K562 (cell line): ENCODE results near the gene STUB1. TPM values are rescaled to one million over a fixed set of nuclear protein-coding genes. Genes with fewer than 3 reads are reported as not detected.

ENCODE experiments used
- ATAC-seq: fragments of 200-7000 bp; cut with Tn5 transposase; 3 replicates; pipeline ENCODE4 v1.9.1; 2020; ENCODE audit warnings: moderate library complexity
- BruUV-seq: library from RNA; stranded (reverse); fragments of 400-500 nt; replicated peaks from 2 replicates; lab custom pipeline; 2021; lab: Mats Ljungman, UMichigan
- CTCF ChIA-PET: fragments of 300-600 bp; formaldehyde crosslinking; extraction: SDS; loops from one replicate; lab custom pipeline; 2021; ENCODE audit warnings: low intra/inter-chr PET ratio; lab: Yijun Ruan, JAX
- POLR2A ChIA-PET: fragments of 300-600, 350-650 bp; sonication (Branson Sonifier 250); formaldehyde crosslinking; extraction: SDS; loops from one replicate; lab custom pipeline; 2021; ENCODE audit warnings: antibody characterized with exemption, inconsistent platforms; lab: Yijun Ruan, JAX
- DNase-seq, 4 experiments: peaks; one replicate each; pipeline versions ENCODE4 v3.0.0 to v3.0.0-alpha.2; 2011 to 2018; ENCODE audit warnings: low spot score in 3 of 4, mixed read lengths in 3 of 4; ENCODE audit errors: extremely low read depth in 1 of 4
- FAIRE-seq: peaks from 2 replicates; lab custom pipeline; 2011; peaks lifted over from hg19 to GRCh38; lab: Jason Lieb, UNC
- H2AFZ ChIP-seq: 2 replicates; pipeline ENCODE4 v1.6.0; 2011; ENCODE audit warnings: low read depth, low read length, control low read depth, inconsistent platforms
- H3K27ac ChIP-seq: fragments of 200-600 bp; 3 replicates; pipeline ENCODE4 v1.8.0; 2011; ENCODE audit warnings: low read depth, mild to moderate bottlenecking, control low read depth, inconsistent platforms, low read length, moderate library complexity, mixed read lengths; ENCODE audit errors: extremely low read depth
- H3K27me3 ChIP-seq, 2 experiments: fragments of 300-600 bp in 1 of 2; 2 replicates in 1 of 2; 3 replicates in 1 of 2; pipeline versions ENCODE4 v1.6.0 to v1.8.0; 2011; ENCODE audit warnings: inconsistent platforms in 2 of 2, low read length in 2 of 2, mild to moderate bottlenecking in 1 of 2, mixed read lengths in 1 of 2, moderate library complexity in 1 of 2; ENCODE audit not compliant: control insufficient read depth in 2 of 2, insufficient read depth in 2 of 2
- H3K36me3 ChIP-seq: fragments of 300-600 bp; 3 replicates; pipeline ENCODE4 v1.8.0; 2011; ENCODE audit warnings: mild to moderate bottlenecking, low read length, inconsistent platforms; ENCODE audit not compliant: control insufficient read depth, insufficient read depth
- H3K4me1 ChIP-seq, 2 experiments: fragments of 200-600 bp in 1 of 2; replicated peaks in 1 of 2; 2 replicates in 1 of 2; 3 replicates in 1 of 2; pipeline versions ENCODE4 v1.5.1 to v1.8.0; 2011; ENCODE audit warnings: inconsistent platforms in 2 of 2, low read length in 2 of 2, mild to moderate bottlenecking in 1 of 2, mixed read lengths in 1 of 2, moderate library complexity in 1 of 2; ENCODE audit not compliant: control insufficient read depth in 2 of 2, insufficient read depth in 2 of 2
- H3K4me2 ChIP-seq: 2 replicates; pipeline ENCODE4 v1.6.1; 2011; ENCODE audit warnings: low read length, control low read depth, inconsistent platforms, mixed read lengths; ENCODE audit not compliant: insufficient read depth
- H3K4me3 ChIP-seq: fragments of 200-600 bp; sonication (generic), shearing (Covaris generic); 2 replicates; pipeline ENCODE4 v1.5.1; 2016; ENCODE audit warnings: control low read depth, inconsistent platforms
- H3K79me2 ChIP-seq: fragments of 200-600 bp; 3 replicates; pipeline ENCODE4 v1.8.0; 2011; ENCODE audit warnings: low read length, inconsistent platforms; ENCODE audit not compliant: control insufficient read depth, insufficient read depth
- H3K9ac ChIP-seq, 2 experiments: 2 replicates each; pipeline versions ENCODE4 v1.6.0 to v1.6.1; 2011; ENCODE audit warnings: low read depth in 2 of 2, low read length in 2 of 2, control low read depth in 1 of 2, inconsistent platforms in 1 of 2, mild to moderate bottlenecking in 1 of 2, mixed read lengths in 1 of 2; ENCODE audit not compliant: insufficient read depth in 1 of 2
- H3K9me1 ChIP-seq: one replicate; pipeline ENCODE4 v1.6.0; 2011; ENCODE audit warnings: inconsistent platforms, mild to moderate bottlenecking, low read length, moderate library complexity; ENCODE audit not compliant: control insufficient read depth, insufficient read depth
- H3K9me3 ChIP-seq: replicated peaks from 2 replicates; pipeline ENCODE4 v1.5.1; 2011; ENCODE audit warnings: low read depth, low read length, inconsistent platforms; ENCODE audit not compliant: control insufficient read depth, insufficient read depth
- H4K20me1 ChIP-seq: replicated peaks from 2 replicates; pipeline ENCODE4 v1.6.1; 2011; ENCODE audit warnings: low read length, inconsistent platforms, mixed read lengths; ENCODE audit not compliant: control insufficient read depth, insufficient read depth
- ARID3B ChIP-seq: fragments of 250-450 bp; sonication (Bioruptor Pico); IDR thresholded peaks from 2 replicates; pipeline ENCODE4 v1.4.0; 2020; ENCODE audit warnings: borderline replicate concordance
- E2F3 ChIP-seq: fragments of 250-450 bp; sonication (Bioruptor Pico); IDR thresholded peaks from 2 replicates; pipeline ENCODE4 v1.4.0; 2020; ENCODE audit warnings: mild to moderate bottlenecking
- HOXB6 ChIP-seq: fragments of 250-450 bp; sonication (Bioruptor Pico); IDR thresholded peaks from 2 replicates; pipeline ENCODE4 v1.5.1; 2022; ENCODE audit warnings: mild to moderate bottlenecking, borderline replicate concordance
- JUN ChIP-seq, 2 experiments: sonication (generic) in 1 of 2; formaldehyde crosslinking in 1 of 2; IDR thresholded peaks; 2 replicates each; pipeline versions ENCODE4 v1.6.1 to v1.8.0; 2012 to 2022; ENCODE audit warnings: borderline replicate concordance in 2 of 2, mild to moderate bottlenecking in 2 of 2, improper control_type of control experiment in 1 of 2, low read depth in 1 of 2, low read length in 1 of 2, missing genetic modification reagents in 1 of 2
- PYGO2 ChIP-seq: fragments of 450-650 bp; IDR thresholded peaks from 2 replicates; pipeline ENCODE4 v1.6.1; 2016; ENCODE audit warnings: mild to moderate bottlenecking, missing genetic modification characterization, moderate library complexity, missing compliant biosample characterization
- SMARCE1 ChIP-seq: fragments of 450-650 bp; IDR thresholded peaks from 2 replicates; pipeline ENCODE4 v1.7.1; 2016; ENCODE audit warnings: mild to moderate bottlenecking
- ZFP36 ChIP-seq: fragments of 150-350 bp; IDR thresholded peaks from 2 replicates; pipeline ENCODE4 v1.6.1; 2018; ENCODE audit warnings: low read length, low read depth; ENCODE audit not compliant: partially characterized antibody
- ZNF133 ChIP-seq: fragments of 250-450 bp; sonication (Bioruptor Pico); IDR thresholded peaks from 2 replicates; pipeline ENCODE4 v1.4.0; 2020; ENCODE audit warnings: mild to moderate bottlenecking
- ZNF408 ChIP-seq: fragments of 250-450 bp; sonication (Bioruptor Pico); IDR thresholded peaks from 2 replicates; pipeline ENCODE4 v1.4.0; 2020; ENCODE audit warnings: low read depth, mild to moderate bottlenecking, moderate library complexity
- ZNF431 ChIP-seq: sonication (generic); formaldehyde crosslinking; IDR thresholded peaks from 2 replicates; pipeline ENCODE4 v1.8.0; 2022; ENCODE audit warnings: mild to moderate bottlenecking, missing genetic modification reagents
- ZNF436 ChIP-seq: fragments of 250-450, 450-650 bp; sonication (Bioruptor Pico); formaldehyde crosslinking; IDR thresholded peaks from 2 replicates; pipeline ENCODE4 v1.7.0; 2020; ENCODE audit warnings: mild to moderate bottlenecking
- ZNF444 ChIP-seq: fragments of 250-450 bp; sonication (Bioruptor Pico); IDR thresholded peaks from 2 replicates; pipeline ENCODE4 v1.4.0; 2020; ENCODE audit warnings: mild to moderate bottlenecking, moderate library complexity
- ZNF57 ChIP-seq: fragments of 450-650 bp; formaldehyde crosslinking; IDR thresholded peaks from 2 replicates; pipeline ENCODE4 v1.4.0; 2020; ENCODE audit warnings: mild to moderate bottlenecking, moderate library complexity
- WGBS: fragments of 100-300 bp; shearing (Covaris generic); methylation state at CpG from one replicate; pipeline ENCODE4 v1.1.6; 2016; ENCODE audit warnings: low coverage, mixed read lengths; ENCODE audit not compliant: insufficient coverage; ENCODE audit errors: missing lambda C conversion rate; 5-methylcytosine and 5-hydroxymethylcytosine counted together
- in situ Hi-C: fragments of 300-500 bp; cut with MboI; formaldehyde crosslinking; loops from 4 replicates; pipeline ENCODE4 v1.15.0; 2018; ENCODE audit warnings: inconsistent platforms, mixed read lengths
- intact Hi-C: fragments of 100-400 bp; cut with micrococcal nuclease; formaldehyde crosslinking; loops from 2 replicates; pipeline ENCODE4 v1.14.2; 2022
- polyA plus RNA-seq, 8 experiments: library from polyadenylated mRNA; depleted of rRNA in 4 of 8; stranded (reverse) in 5 of 8; unstranded in 3 of 8; fragments of >200 nt; fragmentation: Nextera tagmentation in 2 of 8; fragmentation: Illumina TruSeq in 1 of 8; extraction: Ambion mirVana in 2 of 8; extraction: Trizol in 1 of 8; gene quantifications; 2 replicates each; pipeline versions ENCODE4 v1.2.1 to v1.2.3, GENCODE V29; 2011 to 2014; ENCODE audit warnings: inconsistent platforms in 1 of 8, missing spikeins in 1 of 8
- total RNA-seq, 7 experiments: library from RNA; depleted of rRNA in 6 of 7; stranded (reverse); fragments of >200 nt in 6 of 7; fragmentation: Illumina TruSeq in 2 of 7; extraction: Trizol in 2 of 7; gene quantifications; 2 replicates each; pipeline versions ENCODE4 v1.2.1 to v1.2.3, GENCODE V29; 2011 to 2021; ENCODE audit warnings: low replicate concordance in 1 of 7
- TF ChIP-seq, protein P1 (sequence below): fragments of 250-450 bp; sonication (Bioruptor Pico); IDR thresholded peaks from 2 replicates; pipeline ENCODE4 v1.5.0; 2022; ENCODE audit warnings: mild to moderate bottlenecking
- TF ChIP-seq, protein P2 (sequence below): sonication (generic); formaldehyde crosslinking; IDR thresholded peaks from 2 replicates; pipeline ENCODE4 v1.8.0; 2022; ENCODE audit warnings: missing genetic modification reagents, mild to moderate bottlenecking, borderline replicate concordance

The STUB1 gene
- total and polyA plus RNA-seq, 9 of the 15 experiments (the other 6 are each of a cell fraction or from before 2014, with no cell fraction given): 10.6 to 251 (median 152) TPM

DNA sequence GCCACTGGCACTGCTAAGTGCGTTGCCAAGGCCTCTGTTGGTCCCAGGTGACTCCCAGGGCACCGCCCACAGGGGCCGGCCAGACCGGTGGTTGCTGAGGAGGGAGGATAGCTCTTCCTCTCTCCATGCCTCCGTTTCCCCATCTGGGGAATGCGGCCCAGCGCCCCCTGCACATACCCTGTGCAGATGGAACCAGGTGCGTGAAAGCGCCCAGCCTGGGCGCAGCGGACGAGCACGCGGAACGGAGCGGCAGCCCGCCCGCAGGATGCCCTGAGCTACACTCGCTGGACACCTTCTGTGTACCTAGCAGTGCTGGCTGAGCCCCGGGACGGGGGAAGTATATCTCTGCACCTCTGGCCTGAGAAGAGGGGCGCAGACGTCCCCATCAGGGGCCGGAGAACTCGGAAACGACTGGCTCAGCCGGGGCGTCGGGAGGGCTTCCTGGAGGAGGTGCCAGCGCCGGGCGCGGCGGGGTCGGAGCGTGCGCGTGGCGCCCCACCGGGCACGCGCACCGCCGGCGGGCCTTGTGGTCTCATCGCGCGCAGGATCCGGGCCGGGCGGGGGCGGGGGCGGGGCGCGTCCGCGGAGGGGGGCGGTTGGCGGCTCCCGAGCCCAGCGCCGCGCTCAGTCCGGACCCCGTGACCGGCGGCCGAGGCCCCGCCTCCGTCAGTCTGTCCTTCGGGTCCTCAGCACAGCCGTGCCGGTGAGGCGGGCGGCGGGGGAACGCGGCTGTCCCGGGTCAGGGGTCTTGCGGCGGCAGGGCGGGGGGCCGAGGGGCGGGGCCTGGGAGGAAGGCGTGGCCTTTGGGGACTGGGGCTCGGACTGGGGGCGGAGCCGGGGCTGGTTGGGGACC is 46.5 kb downstream of the STUB1 start, which contains the start of the genes CCDC78 and HAGHL:
CCDC78 (minus strand) TSS at position 6 of the 853 bp plus-strand sequence. CDS start 76 bp downstream, outside the sequence.
HAGHL (plus strand) TSS at position 669 of the 853 bp plus-strand sequence. CDS start 404 bp downstream, outside the sequence.
- Histone ChIP-seq H3K27me3 (no peaks in the 10 kb centered on the region), H3K9me1 (no peaks in the 10 kb centered on the region), H3K9ac (peak within 1 kb of the TSS; percentile 90 to 100), H3K27ac (peak within 1 kb of the TSS; percentile 98), H3K4me1 (peaks cover 15 to 97% of the 10 kb centered on the region in 2 experiments), H3K36me3 (peaks cover 37% of the 10 kb centered on the region; the same call in 1 of the 3 replicates), H3K4me3 (peak within 1 kb of the TSS; percentile 80), H3K9me3 (no peaks in the 10 kb centered on the region), H3K4me2 (peak within 1 kb of the TSS; percentile 97), H4K20me1 (no peaks in the 10 kb centered on the region; the same call in 1 of the 2 replicates), H3K79me2 (peaks cover 43% of the 10 kb centered on the region), H2AFZ (peak within 1 kb of the TSS; percentile 33; the same call in 1 of the 2 replicates)
- ChIA-PET CTCF (no interaction called here), POLR2A (interaction anchor here (0.5 to 4.5 kb wide), 5 partner anchors 10 to 568 kb away, joined by 3 to 25 read pairs (median 5); partner anchors contain the start of gene METRN)
- intact Hi-C loops (no loop called here), in situ Hi-C loops (no loop called here)
- BruUV-seq: no TSS peak
- ATAC-seq (peak; percentile 48), DNase-seq (peak; percentile 86 to 89 (median 87)), FAIRE-seq (no peak)
- WGBS: 46% methylated on average over 22 of the region's 88 CpGs
- TF ChIP-seq JUN (IDR thresholded peaks at IDR 0.05; ENCODE audit: borderline replicate concordance, low read depth, low read length) (no peak), JUN (CRISPR knock-in tag; IDR thresholded peaks at IDR 0.05; ENCODE audit: borderline replicate concordance) (no peak), SMARCE1 (no peak), ZNF408 (CRISPR knock-in tag) (no peak), ZNF57 (CRISPR knock-in tag) (no peak), ZNF436 (CRISPR knock-in tag) (peak; percentile 97), E2F3 (CRISPR knock-in tag) (no peak), ZNF444 (CRISPR knock-in tag) (no peak), ARID3B (CRISPR knock-in tag) (no peak), ZNF431 (CRISPR knock-in tag) (no peak), PYGO2 (tag) (no peak), ZNF133 (CRISPR knock-in tag) (no peak), HOXB6 (CRISPR knock-in tag) (no peak), ZFP36 (peak; percentile 99)
- TF ChIP-seq, protein P1, sequence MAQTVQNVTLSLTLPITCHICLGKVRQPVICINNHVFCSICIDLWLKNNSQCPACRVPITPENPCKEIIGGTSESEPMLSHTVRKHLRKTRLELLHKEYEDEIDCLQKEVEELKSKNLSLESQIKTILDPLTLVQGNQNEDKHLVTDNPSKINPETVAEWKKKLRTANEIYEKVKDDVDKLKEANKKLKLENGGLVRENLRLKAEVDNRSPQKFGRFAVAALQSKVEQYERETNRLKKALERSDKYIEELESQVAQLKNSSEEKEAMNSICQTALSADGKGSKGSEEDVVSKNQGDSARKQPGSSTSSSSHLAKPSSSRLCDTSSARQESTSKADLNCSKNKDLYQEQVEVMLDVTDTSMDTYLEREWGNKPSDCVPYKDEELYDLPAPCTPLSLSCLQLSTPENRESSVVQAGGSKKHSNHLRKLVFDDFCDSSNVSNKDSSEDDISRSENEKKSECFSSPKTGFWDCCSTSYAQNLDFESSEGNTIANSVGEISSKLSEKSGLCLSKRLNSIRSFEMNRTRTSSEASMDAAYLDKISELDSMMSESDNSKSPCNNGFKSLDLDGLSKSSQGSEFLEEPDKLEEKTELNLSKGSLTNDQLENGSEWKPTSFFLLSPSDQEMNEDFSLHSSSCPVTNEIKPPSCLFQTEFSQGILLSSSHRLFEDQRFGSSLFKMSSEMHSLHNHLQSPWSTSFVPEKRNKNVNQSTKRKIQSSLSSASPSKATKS: no peak
- TF ChIP-seq, protein P2, sequence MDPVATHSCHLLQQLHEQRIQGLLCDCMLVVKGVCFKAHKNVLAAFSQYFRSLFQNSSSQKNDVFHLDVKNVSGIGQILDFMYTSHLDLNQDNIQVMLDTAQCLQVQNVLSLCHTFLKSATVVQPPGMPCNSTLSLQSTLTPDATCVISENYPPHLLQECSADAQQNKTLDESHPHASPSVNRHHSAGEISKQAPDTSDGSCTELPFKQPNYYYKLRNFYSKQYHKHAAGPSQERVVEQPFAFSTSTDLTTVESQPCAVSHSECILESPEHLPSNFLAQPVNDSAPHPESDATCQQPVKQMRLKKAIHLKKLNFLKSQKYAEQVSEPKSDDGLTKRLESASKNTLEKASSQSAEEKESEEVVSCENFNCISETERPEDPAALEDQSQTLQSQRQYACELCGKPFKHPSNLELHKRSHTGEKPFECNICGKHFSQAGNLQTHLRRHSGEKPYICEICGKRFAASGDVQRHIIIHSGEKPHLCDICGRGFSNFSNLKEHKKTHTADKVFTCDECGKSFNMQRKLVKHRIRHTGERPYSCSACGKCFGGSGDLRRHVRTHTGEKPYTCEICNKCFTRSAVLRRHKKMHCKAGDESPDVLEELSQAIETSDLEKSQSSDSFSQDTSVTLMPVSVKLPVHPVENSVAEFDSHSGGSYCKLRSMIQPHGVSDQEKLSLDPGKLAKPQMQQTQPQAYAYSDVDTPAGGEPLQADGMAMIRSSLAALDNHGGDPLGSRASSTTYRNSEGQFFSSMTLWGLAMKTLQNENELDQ: no peak
